HG03103 (cell line): Measurements from ENCODE around the gene FAM131B.
"Not testable (repeated sequence)": the region's sequence is repeated elsewhere in the genome, so short reads cannot be mapped to it uniquely, and the experiment has no call there.

Experiments
- ATAC-seq: cut with Tn5 transposase; IDR thresholded peaks from one replicate; pipeline ENCODE4 v1.9.1; 2021; ENCODE audit warnings: low read depth; ENCODE audit not compliant: unreplicated experiment

FAM131B gene

DNA sequence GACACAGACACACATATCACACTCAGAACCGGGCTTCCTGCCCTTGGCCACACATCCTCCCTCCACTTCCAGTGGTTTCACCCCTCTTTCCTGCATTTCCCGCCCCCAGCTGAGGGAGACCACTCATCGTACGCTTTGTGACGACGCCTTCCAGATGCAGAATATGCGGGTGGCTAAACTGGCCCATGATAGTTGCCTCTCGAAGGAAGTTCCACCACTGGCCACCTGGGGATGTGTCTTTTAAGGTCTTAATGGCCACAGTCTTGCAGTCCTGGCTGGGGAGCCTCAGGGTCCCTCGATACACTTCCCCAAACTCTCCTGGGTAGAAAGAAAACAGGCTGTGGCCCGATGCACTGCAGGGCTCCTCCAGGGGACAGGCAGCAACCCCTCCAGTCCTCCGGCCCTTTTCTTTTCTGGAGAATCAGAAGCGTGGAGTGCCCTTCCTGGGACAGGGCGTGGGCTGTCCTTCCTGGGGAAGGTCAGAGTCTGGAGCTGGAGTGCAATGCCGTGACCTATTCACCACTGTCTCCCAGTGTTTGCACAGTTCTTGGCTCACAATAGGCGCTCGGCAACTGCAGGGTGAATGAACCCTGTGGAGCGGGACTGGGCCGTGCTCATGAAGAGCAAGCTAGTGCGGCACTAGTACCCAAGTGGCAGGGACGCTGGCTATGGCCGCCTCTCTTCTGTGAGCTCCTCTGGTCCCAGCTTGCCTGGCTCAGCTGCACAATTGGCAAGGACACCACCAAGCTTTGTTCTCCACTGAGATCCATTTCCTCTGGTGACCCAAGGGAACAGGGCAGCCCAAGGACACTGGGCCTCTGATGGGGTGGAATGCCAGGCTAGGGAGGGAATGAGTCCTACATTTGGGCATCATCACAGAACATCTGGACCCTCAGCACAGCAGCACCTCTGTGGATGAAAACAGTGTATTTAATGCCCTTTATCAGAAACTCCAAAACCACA, 33.0 kb upstream of the FAM131B start:
- no peak for ATAC-seq

- no peak for ATAC-seq
Measured at GRCh38 chr7:143394777-143395176, 32.3 kb upstream of the FAM131B start.

GRCh38 chr7:143394068-143394467, 31.6 kb upstream of the FAM131B start:
- no peak for ATAC-seq

DNA sequence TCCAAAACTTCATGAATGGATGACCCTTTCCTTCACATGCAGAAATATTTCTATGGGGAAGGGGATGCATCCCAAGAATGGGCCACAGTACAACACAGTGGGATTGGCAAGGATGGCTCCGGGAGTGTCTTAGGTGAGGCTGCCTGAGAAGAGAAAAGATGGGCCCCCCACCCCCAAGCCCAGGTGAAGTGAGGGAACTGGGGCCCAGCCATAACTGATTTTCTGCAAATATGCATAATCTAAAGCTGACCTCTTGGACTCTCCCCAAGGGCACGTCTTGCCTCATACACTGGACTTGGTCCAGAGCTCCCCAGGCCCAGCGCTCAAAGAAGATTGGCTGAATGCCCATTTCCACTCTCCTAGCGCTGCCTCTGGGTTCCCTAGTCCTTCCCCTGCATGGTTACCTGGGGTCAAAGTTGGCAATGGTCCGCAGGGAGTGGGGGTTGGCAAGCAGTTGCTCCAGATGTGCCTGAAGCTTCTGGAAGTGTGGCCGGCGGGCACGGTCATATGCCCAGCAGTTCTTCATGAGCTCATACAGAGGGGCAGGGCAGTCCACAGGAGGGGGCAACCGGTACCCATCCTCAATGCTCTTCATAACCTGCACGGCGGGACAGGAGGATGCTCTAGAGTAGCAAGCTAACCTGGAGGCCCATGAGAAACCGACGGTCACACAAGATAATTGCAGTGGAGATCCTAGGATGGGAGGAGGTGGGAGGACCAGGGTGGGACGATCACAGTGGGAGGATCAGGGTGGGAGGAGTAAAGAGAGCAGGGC, 30.9 kb upstream of the FAM131B start:
- no peak for ATAC-seq

GRCh38 chr7:143392875-143393266, 30.4 kb upstream of the FAM131B start:
- ATAC-seq = no peak

GRCh38 chr7:143392427-143392826, 29.9 kb upstream of the FAM131B start:
- not testable (repeated sequence) for ATAC-seq

DNA sequence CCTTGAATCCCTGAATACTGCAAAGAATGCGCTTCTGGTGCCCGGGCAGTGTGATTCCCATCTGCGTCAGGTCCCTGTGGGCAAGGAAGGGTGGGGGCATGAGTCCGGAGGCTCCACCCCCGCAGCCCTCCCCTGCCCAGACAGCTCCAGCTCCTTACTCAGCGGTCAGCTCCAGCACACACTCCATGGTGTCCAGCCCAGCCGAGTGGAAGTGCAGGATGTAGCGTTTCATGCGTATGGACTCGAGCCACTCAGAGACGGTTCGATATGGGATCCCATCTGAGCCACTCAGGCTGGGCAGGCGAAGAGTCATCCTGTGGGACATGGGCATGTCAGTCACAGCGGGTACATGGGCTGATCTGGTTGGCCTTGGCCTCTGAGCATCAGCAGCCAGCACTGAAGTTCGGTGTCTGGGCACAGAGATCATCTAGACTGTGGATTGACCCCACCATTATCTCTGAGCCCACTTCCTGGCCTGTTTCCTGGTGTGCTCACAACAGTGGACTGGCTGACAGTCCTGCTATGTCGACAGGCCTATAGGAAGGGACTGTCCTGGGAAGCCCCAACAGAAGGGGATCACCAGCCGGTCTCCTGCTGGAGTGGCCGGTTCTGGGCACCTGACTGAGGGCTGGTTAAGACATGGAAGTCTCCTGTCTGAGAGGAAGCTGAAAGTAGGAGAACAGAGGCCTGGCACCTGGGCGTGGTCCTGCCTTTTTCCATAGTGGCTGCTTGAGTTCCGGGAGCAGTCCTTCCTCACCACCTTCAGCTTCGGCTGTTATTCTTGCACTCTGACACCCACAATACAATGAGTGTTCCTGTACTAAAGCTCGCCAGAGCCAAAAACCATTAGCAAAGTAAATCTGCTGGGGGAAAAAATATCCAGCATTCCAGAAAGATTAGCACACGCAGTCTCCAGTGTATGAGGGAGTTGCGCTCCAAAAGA, 29.2 kb upstream of the FAM131B start:
- no peak for ATAC-seq

GRCh38 chr7:143390773-143391317, 28.3 kb upstream of the FAM131B start:
- no peak for ATAC-seq

- no peak for ATAC-seq
Measured at GRCh38 chr7:143390104-143390772, 27.7 kb upstream of the FAM131B start.

DNA sequence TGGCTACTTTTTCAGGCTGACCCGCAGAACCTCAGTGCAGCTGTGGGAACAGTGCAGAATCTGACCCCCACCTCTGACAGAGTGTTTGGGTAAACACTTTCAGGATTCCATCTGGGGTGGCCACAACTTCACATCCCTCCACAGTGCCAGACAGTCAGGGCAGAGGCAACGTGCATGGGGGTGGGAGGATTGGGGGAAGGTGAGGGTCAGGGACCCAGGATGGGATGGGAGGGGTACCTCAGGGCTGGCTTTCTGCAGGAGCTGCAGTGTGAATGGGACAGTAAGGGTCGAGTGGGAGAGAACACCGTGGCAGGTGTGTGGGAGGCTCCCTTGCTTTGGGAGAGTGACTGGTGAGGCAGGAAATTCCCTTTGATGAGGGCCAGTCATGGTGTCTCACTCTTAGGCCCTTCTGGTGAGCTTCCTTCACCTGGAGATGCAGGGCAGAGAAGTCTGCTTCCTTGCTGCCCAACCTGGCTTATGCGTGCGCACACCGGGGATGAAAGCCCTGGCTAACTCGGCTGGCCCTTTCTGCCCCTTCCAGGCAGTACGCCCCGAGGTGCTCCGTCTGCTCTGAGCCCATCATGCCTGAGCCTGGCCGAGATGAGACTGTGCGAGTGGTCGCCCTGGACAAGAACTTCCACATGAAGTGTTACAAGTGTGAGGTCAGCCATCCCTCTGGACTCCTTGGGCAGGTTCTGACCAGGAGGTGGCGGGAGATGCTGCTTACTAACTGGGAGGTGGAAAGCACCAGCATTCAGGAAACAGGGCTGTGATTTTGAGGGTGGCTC, 27.0 kb upstream of the FAM131B start:
- ATAC-seq = no peak

DNA sequence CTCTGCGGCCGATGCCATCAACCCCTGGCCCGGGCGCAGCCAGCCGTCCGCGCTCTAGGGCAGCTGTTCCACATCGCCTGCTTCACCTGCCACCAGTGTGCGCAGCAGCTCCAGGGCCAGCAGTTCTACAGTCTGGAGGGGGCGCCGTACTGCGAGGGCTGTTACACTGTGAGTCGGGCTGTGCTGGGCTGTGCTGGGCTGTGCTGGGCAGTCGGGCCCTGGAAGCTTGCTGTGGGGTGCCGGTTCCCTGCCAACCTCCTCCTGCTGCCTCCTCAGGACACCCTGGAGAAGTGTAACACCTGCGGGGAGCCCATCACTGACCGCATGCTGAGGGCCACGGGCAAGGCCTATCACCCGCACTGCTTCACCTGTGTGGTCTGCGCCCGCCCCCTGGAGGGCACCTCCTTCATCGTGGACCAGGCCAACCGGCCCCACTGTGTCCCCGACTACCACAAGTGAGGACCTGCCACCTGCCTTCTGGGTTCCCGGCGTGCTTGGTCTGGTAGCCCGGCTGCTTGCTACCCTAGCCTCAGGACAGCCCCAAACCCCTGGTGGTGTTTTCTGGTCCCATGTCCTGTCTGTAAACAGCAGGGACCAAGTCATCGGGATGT, 26.1 kb upstream of the FAM131B start:
- ATAC-seq = no peak

DNA sequence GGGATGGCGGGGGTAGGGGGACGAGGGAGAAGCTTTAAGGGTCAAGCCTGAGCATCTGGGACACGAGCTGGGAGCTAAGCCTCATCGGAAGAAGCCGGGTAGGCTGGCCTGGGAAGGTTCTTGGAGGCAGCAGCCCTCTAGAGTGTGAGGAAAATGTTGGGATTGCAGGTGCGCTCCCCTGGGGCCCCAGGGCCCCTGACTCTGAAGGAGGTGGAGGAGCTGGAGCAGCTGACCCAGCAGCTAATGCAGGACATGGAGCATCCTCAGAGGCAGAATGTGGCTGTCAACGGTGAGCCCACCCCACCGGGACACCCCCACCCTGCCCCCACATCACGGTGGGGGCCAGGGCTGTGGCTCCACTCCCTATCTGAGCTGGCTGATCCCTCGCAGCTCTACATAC, 25.5 kb upstream of the FAM131B start:
- no peak for ATAC-seq

DNA sequence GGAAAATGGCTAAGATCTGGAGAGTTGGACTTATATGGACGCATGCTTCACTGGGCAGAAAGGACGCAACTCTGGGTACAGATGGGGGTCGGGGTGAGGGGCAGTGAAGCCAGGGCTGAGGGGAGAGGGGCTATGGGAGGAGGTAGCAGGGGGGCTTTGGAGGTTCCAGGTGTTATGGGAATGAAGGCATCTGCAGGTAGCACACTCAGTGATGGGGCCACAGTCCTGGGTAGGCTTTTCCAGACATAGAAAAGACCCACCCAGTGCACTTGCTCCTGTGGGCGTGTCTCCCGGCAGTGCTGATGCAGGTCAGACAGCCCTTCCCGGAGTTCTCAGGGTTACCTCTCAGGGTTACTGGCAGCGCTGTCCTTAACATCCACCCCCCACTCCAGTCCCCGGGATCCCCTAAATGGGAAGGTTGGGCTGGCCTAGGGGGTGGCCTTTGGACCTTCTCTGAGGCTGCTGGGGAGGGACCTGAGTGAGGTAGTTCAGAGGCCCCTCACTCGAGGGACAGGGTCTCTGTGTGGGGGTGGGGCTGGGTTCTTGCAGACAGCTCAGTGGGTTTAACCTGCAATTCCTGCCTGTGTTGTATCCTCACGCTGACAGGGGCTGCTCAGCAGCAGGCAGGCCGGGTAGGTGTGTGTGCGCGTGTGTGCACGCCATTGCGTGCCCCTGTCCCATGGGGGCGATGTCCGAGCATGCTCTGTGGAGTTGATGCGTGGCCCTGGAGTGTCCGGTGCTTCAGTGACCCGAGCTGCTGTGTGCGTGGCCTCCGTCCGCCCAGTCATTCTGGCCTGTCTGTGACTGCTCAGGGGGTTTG, 24.9 kb upstream of the FAM131B start:
- no peak for ATAC-seq

- no peak for ATAC-seq
Measured at GRCh38 chr7:143385891-143386781, 23.6 kb upstream of the FAM131B start.

DNA sequence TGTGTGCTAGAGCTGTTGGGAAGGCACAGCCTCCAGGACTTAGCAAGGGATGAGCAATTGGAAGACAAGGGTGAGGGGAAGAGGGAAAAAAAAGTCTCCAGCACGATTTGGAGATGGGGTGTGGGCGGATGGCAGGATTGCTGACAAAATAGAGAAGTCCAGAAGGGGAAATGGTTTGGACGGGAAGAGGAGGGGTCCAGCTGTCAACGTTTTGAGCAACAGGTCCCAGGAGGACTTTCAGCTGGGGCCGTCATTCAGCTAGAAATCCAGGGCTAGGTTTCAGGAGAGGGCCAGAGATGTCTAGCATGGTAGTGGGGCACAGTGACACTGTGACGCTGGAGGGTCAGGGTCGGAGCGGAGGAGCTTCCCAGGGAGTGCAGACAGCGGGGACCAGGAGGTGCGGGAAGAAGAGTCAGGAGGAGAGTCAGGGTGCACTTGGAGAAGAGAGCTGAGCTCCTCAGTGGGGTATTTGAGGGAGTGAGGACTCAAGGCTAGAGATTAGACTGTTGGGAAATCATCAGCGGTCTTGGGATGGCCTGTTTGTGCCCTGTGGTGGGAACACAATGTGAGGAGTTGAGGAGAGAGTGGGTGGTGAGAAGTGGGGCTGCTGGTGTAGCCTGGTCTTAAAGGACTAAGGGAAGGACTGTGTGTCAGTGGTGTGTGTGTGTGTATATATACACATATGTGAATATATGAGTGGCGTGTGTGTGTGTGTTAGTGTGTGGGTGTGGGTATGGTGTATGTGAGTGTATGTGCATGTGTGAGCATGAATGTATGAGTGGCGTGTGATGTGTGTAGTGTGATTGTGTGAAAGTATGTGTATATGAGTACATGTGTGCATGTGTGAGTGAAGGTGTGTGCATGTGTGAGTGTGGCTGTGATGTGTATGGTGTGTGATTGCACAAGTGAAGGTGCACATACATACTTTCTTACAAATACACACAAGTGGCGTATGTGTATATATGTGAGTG, 22.4 kb upstream of the FAM131B start:
- ATAC-seq = no peak

DNA sequence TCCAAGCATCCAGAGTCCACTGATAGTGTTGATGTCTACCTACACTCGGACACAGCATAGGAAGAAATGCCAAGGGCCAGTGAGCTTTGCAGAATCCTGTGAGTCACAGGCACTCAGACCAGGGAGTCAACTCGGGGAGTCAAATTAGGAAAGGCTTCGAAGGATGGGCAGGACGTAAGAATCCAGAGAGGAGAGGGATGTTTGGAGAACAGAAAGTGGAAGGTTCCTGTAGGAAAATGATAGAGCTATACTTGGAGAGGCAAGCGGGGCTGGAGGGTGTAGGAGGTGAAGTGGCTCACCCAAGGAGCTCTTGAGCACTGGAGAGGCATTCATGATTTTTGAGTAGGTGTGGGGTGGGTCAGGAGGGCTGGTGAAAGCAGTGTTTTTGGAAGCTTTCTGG, 21.6 kb upstream of the FAM131B start:
- no peak for ATAC-seq
